ENCODE data around the gene LORICRIN. TPM values are rescaled to one million over a fixed set of nuclear protein-coding genes. Genes with fewer than 3 reads are reported as not detected.
A peak's percentile ranks its signal among the peaks of the same experiment; 100 is the strongest.

The LORICRIN gene
- polyA plus RNA-seq, 3 donors, result 0.07 TPM; not detected in 2

- DNase-seq, result peak; percentile 63
Observed at GRCh38 chr1:153248176-153248879, 11.2 kb upstream of the LORICRIN start.

- DNase-seq, result no peak
Observed at GRCh38 chr1:153250166-153250565, 9.3 kb upstream of the LORICRIN start.

DNA sequence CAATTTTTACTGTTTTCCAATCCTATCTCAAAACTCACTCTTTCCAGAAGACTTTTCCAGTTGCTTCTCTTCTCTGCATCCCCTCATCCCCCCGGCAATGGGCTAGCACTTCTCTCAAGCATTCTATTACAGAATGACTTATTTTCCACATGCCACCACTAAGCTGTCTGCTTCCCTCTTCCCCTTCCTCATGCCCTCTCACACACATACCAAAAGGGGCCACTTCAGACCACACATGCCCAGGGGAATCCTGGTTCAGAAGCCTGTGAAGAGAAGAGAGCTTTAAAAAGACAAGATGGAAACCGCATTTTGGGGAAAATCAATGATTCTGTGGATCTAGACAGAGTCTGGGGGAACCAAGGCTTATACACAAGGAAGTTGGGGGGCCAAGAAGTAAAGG lies 8.4 kb upstream of the LORICRIN start:
- DNase-seq, result no peak

- no peak for DNase-seq
Observed at GRCh38 chr1:153251562-153251961, 7.9 kb upstream of the LORICRIN start.

GRCh38 chr1:153251988-153252387 lies 7.5 kb upstream of the LORICRIN start:
- no peak for DNase-seq

DNA sequence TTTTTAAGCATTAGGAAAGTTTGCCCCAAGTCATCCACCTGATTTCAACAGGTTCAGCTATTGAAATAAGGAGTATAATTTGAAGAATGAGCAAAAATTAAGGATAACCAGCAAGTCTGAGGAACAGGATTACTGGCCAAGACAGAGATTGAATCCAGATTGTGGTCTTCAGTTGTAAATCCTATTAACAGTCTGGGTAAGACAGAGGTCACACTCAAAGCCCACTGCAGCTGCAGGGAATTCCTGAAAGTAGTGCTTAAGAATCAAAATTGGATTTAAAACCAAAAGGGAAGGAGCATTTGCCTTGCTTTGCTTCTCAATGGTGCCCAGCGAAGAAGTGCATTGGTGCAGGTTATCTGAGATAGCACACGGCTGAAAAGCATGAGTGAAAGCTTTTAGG lies 6.4 kb upstream of the LORICRIN start:
- DNase-seq, result no peak

DNA sequence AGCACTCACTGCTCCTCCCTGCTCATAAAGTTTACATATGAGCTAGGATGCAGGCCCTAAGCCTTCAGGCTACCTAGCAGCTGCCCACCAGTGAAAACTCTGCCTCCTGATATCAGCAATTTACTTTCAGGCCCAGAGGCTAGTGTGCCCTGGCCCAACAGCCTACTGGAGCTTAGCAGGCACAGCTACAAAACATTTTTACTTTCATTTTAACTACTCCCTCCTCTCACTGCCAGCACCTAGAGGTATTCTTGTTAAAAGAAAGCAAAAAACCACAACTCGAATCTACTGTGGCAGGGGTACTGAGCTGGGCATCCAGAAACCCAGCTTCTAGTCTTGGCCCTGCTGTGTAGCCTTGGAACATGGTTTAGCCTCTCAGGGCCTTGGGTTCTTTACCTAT lies 5.8 kb upstream of the LORICRIN start:
- DNase-seq, result no peak

DNA sequence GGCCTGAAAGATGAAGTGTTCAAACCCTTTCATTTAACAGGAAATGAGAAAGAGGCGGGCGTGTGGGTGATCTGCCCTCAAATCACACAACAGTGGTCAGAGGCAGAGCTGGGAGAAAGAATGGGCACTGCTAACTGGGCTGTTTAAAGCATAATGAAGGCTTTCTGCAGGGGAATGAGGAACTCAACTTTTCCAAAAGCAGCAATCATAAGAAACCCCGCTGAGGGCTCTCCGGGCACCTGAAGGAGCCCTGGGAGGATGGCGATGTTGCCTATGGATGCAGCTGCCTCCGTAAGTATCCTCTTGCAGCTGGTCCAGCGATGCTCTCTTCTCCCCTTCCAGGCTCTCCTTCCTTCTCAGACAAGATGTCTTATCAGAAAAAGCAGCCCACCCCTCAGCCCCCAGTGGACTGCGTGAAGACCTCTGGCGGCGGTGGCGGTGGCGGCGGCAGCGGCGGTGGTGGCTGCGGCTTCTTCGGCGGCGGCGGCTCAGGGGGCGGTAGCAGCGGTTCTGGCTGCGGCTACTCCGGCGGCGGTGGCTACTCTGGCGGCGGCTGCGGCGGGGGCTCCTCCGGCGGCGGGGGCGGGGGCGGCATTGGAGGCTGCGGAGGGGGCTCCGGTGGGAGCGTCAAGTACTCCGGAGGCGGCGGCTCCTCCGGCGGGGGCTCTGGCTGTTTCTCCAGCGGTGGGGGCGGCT lies 1.2 kb downstream of the LORICRIN start:
- DNase-seq, result no peak

DNA sequence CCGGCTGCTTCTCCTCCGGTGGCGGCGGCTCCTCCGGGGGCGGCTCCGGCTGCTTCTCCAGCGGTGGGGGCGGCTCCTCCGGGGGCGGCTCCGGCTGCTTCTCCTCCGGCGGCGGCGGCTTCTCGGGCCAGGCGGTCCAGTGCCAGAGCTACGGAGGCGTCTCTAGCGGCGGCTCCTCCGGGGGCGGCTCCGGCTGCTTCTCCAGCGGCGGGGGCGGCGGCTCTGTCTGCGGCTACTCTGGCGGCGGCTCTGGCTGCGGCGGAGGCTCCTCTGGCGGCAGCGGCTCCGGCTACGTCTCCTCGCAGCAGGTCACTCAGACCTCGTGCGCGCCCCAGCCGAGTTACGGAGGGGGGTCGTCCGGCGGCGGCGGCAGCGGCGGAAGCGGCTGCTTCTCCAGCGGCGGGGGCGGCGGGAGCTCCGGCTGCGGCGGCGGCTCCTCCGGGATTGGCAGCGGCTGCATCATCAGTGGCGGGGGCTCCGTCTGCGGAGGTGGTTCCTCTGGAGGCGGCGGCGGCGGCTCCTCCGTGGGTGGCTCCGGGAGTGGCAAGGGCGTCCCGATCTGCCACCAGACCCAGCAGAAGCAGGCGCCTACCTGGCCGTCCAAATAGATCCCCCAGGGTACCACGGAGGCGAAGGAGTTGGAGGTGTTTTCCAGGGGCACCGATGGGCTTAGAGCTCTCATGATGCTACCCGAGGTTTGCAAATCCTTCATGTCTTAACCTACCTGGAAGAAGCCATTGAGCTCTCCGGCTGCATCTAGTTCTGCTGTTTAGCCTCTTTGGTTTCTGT lies 2.0 kb downstream of the LORICRIN start:
- no peak for DNase-seq

DNA sequence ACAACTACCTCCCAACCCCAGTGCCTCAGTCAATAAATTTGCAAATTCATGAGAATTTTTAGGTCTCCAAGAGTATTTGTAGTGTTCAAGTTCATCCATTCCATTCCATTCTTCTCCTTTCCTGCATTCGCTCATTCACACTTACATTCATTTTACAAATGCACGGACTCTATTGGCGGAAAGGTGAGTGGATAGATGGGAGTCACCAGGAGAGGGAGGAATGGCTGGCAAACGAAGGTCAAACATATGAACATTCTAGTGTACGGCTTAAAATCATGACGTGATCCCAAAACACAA lies 2.5 kb downstream of the LORICRIN start:
- DNase-seq, result no peak

GRCh38 chr1:153262462-153263157 lies 3.1 kb downstream of the LORICRIN start:
- DNase-seq, result no peak

DNA sequence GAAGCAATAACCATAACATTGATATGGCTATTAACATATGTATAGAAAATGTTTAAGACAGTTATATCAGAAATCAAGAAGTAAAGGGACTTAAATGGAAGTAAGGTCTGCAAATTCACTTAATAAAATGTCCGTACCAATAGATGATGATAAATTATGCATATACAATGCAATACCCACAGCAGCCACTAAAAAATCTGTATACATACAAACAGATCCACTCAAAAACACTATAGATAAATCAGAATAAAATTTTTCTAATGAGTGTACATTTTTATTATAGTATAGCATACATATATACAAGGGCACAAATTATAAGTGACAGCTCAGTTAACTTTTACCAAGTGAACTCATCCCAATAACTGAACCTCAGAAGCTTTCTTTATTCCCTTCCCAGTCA lies 6.0 kb downstream of the LORICRIN start:
- DNase-seq, result no peak

DNA sequence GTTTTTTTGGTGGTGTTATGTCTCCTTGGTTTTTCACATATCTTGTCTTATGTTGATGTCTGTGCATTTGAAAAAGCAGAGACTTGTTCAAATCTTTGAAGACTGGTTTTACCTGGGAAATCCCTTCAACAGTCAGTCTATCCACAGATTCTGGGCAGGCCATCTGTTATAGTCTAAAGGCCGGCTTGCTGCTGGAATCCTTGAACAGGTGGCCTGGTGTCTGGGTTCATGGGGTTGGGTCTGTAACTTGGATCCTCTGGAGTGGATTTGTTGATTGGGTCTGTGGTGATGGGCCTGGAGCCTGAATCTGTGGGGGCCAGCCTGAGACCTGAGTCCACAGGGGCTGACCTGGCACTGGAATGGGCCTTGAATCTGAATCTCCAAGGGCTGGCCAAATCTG lies 12.2 kb downstream of the LORICRIN start:
- no peak for DNase-seq

GRCh38 chr1:153272186-153272585 lies 12.7 kb downstream of the LORICRIN start:
- DNase-seq, result no peak

- no peak for DNase-seq
Observed at GRCh38 chr1:153277852-153278251, 18.4 kb downstream of the LORICRIN start.

- DNase-seq, result no peak
Observed at GRCh38 chr1:153288634-153289275, 29.3 kb downstream of the LORICRIN start.

- DNase-seq, result no peak
Observed at GRCh38 chr1:153291514-153291913, 32.0 kb downstream of the LORICRIN start.

- DNase-seq, result no peak
Observed at GRCh38 chr1:153292185-153292584, 32.7 kb downstream of the LORICRIN start.

DNA sequence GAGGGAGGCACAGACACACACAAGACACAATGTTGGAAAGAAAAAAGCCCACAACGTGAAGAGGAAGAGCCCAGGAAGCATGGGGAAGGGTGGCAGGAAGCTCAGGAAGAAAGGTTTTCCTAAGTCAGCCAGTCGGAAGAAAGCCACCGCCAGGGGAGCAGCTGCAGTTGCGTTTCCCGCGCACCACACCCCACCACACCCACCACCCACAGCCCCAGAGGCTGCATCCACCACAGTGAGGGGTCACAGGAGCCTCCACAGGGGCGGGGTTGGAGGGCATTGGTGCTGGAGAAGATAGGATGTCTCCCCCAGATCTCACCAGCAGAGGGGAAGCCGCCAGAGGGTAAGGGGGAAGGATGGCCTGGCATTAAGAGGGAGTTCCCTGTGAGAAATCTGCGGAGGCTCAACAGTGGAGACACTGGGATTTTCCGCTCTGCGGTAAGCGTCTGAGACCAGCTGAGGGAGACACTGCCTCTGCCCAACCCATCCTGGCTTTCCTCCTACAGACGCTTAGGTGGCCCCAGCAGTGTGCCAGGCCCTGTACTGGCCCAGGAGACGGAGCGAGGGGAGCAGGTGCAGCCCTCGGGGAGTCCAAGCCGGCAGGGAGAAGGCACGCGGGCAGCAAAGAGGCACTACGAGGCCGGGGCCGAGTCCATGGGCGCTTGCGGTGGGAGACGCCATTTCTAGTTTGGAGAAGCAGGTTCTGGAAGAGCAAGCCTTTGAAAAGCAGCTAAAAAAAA lies 33.4 kb downstream of the LORICRIN start:
- DNase-seq, result no peak

DNA sequence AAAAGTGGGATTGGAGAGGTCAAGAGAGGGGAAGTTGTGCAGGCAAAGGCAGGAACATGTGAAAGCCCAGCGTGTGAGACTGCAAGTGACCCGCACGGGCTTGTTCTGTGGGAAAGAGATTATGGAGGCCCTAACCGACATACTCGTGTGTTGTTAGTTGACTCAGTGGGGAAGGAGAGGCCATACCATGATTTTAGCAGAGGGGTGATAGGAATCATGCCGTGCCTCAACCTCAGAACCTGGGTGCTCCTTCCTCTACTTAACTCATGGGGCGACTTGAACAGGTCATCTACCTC lies 33.9 kb downstream of the LORICRIN start:
- no peak for DNase-seq

- no peak for DNase-seq
Observed at GRCh38 chr1:153293851-153294250, 34.4 kb downstream of the LORICRIN start.

GRCh38 chr1:153302308-153302707 lies 42.8 kb downstream of the LORICRIN start:
- DNase-seq, result no peak

Measured in renal pelvis (tissue), 4 donors.